Body of pancreas (tissue), 4 donors: ENCODE results near the gene ELAC2. TPM values are rescaled to one million over a fixed set of nuclear protein-coding genes. Genes with fewer than 3 reads are reported as not detected.

Experiments
- ATAC-seq: fragments of 150-250 bp; one replicate; pipeline ENCODE4 v1.9.1; 2016
- DNase-seq, 4 donors: peaks; one replicate each; pipeline ENCODE4 v3.0.0-alpha.2; 2019
- H3K27ac ChIP-seq, 4 donors: fragments of 200-600 bp; sonication (generic); 1 replicate in 3 of 4; 2 replicates in 1 of 4; pipeline versions ENCODE4 v1.5.1 to v1.6.1; 2016 to 2019; ENCODE audit warnings: mild to moderate bottlenecking in 1 of 4, mixed read lengths in 1 of 4, moderate library complexity in 1 of 4
- H3K27me3 ChIP-seq, 2 donors: fragments of 200-600 bp; sonication (generic); one replicate each; pipeline ENCODE4 v1.6.0; 2016; ENCODE audit warnings: mild to moderate bottlenecking in 1 of 2
- H3K36me3 ChIP-seq, 2 donors: fragments of 200-600 bp; sonication (generic); replicated peaks in 1 of 2; 2 replicates each; pipeline ENCODE4 v1.5.1; 2016; ENCODE audit warnings: low read depth in 2 of 2; ENCODE audit not compliant: insufficient read depth in 1 of 2
- H3K4me1 ChIP-seq: fragments of 200-600 bp; sonication (generic); one replicate; pipeline ENCODE4 v1.6.0; 2016
- H3K4me3 ChIP-seq, 2 donors: fragments of 200-600 bp; sonication (generic); 1 replicate in 1 of 2; 2 replicates in 1 of 2; pipeline ENCODE4 v1.5.1; 2016 to 2019
- H3K9me3 ChIP-seq, 3 donors: fragments of 200-600 bp; sonication (generic); 1 replicate in 2 of 3; 2 replicates in 1 of 3; pipeline ENCODE4 v1.5.1; 2016
- CTCF ChIP-seq, 7 experiments: fragments of 450-650 bp in 4 of 7; fragments of 200-600 bp in 3 of 7; sonication (generic) in 3 of 7; IDR thresholded peaks; one replicate each; pipeline ENCODE4 v1.5.1; 2016 to 2019; ENCODE audit warnings: antibody characterized with exemption in 7 of 7
- POLR2A ChIP-seq, 3 donors: fragments of 450-650 bp; IDR thresholded peaks; one replicate each; pipeline ENCODE4 v1.6.1; 2016; ENCODE audit warnings: antibody characterized with exemption in 3 of 3, mild to moderate bottlenecking in 2 of 3
- WGBS, 2 donors: methylation state at CpG; one replicate each; pipeline ENCODE4 v1.1.5; 2017; 5-methylcytosine and 5-hydroxymethylcytosine counted together
- intact Hi-C: fragments of 100-400 bp; cut with DNase I; formaldehyde crosslinking; loops from one replicate; pipeline ENCODE4 v1.15.1; 2023
- total RNA-seq, 2 donors: library from RNA; depleted of rRNA; stranded (reverse); fragments of >200 nt; gene quantifications; one replicate each; pipeline ENCODE4 v1.1.0, GENCODE V29; 2016

ELAC2 gene
- total RNA-seq = 10 to 100 TPM; 31.6 to 52.1 TPM

- intact Hi-C loops = no loop called here
Measured at GRCh38 chr17:13017655-13018459, at the start of gene ELAC2. ELAC2 (minus strand) TSS chr17:13018027; CDS start chr17:13017947, 80 bp downstream.

GRCh38 chr17:13065032-13065431 is 47.2 kb upstream of the ELAC2 start:
- no peak for TF ChIP-seq POLR2A (IDR thresholded peaks at IDR 0.05)
- no peak for TF ChIP-seq CTCF (IDR thresholded peaks at IDR 0.05)
- Histone ChIP-seq H3K4me3 (no peak overlapping the region), H3K4me1 (no peaks in the 10 kb centered on the region), H3K9me3 (peaks cover 0 to 5% (median 0%) of the 10 kb centered on the region in 3 donors), H3K27ac (no peak overlapping the region), H3K27me3 (no peaks in the 10 kb centered on the region), H3K36me3 (no peaks in the 10 kb centered on the region)
- 91 to 92% methylated on average over 1 of the region's 1 CpG for WGBS, 2 donors
- ATAC-seq (no peak), DNase-seq (no peak)
- intact Hi-C loops = no loop called here

More at GRCh38 chr17:13017655-13018459, at the start of gene ELAC2:
- peak within 1 kb of the TSS; percentile 50 to 87 for H3K4me3 ChIP-seq
- TF ChIP-seq POLR2A (IDR thresholded peaks at IDR 0.05) (peak in 2 of 3 donors; percentile 84 to 89), CTCF (IDR thresholded peaks at IDR 0.05) (peak in 5 of 7 experiments; percentile 12 to 45 (median 32))
- H3K36me3 ChIP-seq = peaks cover 3 to 15% of the 10 kb centered on the region in 2 donors
- no peaks in the 10 kb centered on the region for H3K27me3 ChIP-seq
- H3K27ac ChIP-seq = peak within 1 kb of the TSS; percentile 63 to 94 (median 84)
- DNase-seq (peak; percentile 97 to 99 (median 98)), ATAC-seq (peak; percentile 99)
- 0 to 1% methylated on average over 15 to 74 of the region's 79 CpGs for WGBS, 2 donors
- peaks cover 18% of the 10 kb centered on the region for H3K4me1 ChIP-seq
- H3K9me3 ChIP-seq = no peaks in the 10 kb centered on the region

- no peaks in the 10 kb centered on the region for H3K36me3 ChIP-seq
- DNase-seq = no peak
- TF ChIP-seq CTCF (IDR thresholded peaks at IDR 0.05) (no peak), POLR2A (IDR thresholded peaks at IDR 0.05) (no peak)
- 54 to 60% methylated on average over 5 of the region's 5 CpGs for WGBS, 2 donors
- no peak overlapping the region for H3K27ac ChIP-seq
- ATAC-seq = no peak
- no peaks in the 10 kb centered on the region for H3K27me3 ChIP-seq
- intact Hi-C loops = loop anchor here (10.0 kb wide), 1 partner anchor 50 kb away; no protein-coding TSS in a partner anchor
- H3K9me3 ChIP-seq = no peaks in the 10 kb centered on the region
- no peaks in the 10 kb centered on the region for H3K4me1 ChIP-seq
- no peak overlapping the region for H3K4me3 ChIP-seq
Measured at GRCh38 chr17:13055131-13055530, 37.3 kb upstream of the ELAC2 start.

- H3K9me3 ChIP-seq = no peaks in the 10 kb centered on the region
- ATAC-seq = no peak
Measured at GRCh38 chr17:13054666-13055065, 36.8 kb upstream of the ELAC2 start.

More at GRCh38 chr17:13054666-13055065, 36.8 kb upstream of the ELAC2 start:
- Histone ChIP-seq H3K4me1 (no peaks in the 10 kb centered on the region), H3K4me3 (no peak overlapping the region), H3K27me3 (no peaks in the 10 kb centered on the region), H3K36me3 (no peaks in the 10 kb centered on the region), H3K27ac (no peak overlapping the region)
- DNase-seq = no peak
- intact Hi-C loops = loop anchor here (10.0 kb wide), 1 partner anchor 50 kb away; no protein-coding TSS in a partner anchor
- WGBS, 2 donors = 23 to 24% methylated on average over 5 of the region's 5 CpGs
- TF ChIP-seq POLR2A (IDR thresholded peaks at IDR 0.05) (no peak), CTCF (IDR thresholded peaks at IDR 0.05) (no peak)
